Sigmoid colon (tissue), 7 donors: ENCODE results near the gene TMUB2. TPM values are rescaled to one million over a fixed set of nuclear protein-coding genes. Genes with fewer than 3 reads are reported as not detected.

Experiments
- DNase-seq: peaks from one replicate; pipeline ENCODE4 v3.0.0-alpha.2; 2019
- H3K27ac ChIP-seq, 4 donors: fragments of 200-600 bp; sonication (generic); one replicate each; pipeline ENCODE4 v1.5.1; 2016 to 2019; ENCODE audit warnings: mild to moderate bottlenecking in 1 of 4
- H3K27me3 ChIP-seq, 3 donors: fragments of 200-600 bp; sonication (generic); one replicate each; pipeline ENCODE4 v1.5.1; 2019; ENCODE audit warnings: mild to moderate bottlenecking in 1 of 3
- H3K36me3 ChIP-seq, 4 donors: fragments of 200-600 bp; sonication (generic); one replicate each; pipeline ENCODE4 v1.5.1; 2016 to 2019
- H3K4me1 ChIP-seq, 4 donors: fragments of 200-600 bp; sonication (generic); one replicate each; pipeline ENCODE4 v1.5.1; 2017 to 2019
- H3K4me3 ChIP-seq, 4 donors: fragments of 200-600 bp; sonication (generic); one replicate each; pipeline ENCODE4 v1.5.1; 2017 to 2019; ENCODE audit warnings: mild to moderate bottlenecking in 2 of 4, moderate library complexity in 1 of 4
- H3K9me3 ChIP-seq, 4 donors: fragments of 200-600 bp in 3 of 4; sonication (generic) in 3 of 4; one replicate each; pipeline versions ENCODE4 v1.5.1 to v1.6.1; 2013 to 2019
- EP300 ChIP-seq, 4 donors: sonication (generic); formaldehyde crosslinking; IDR thresholded peaks; one replicate each; pipeline ENCODE4 v1.6.1; 2017; ENCODE audit warnings: antibody characterized with exemption in 4 of 4
- POLR2A ChIP-seq, 2 donors: fragments of 450-650 bp; IDR thresholded peaks; one replicate each; pipeline ENCODE4 v1.6.1; 2016; ENCODE audit warnings: antibody characterized with exemption in 2 of 2, mild to moderate bottlenecking in 2 of 2, moderate library complexity in 2 of 2
- POLR2AphosphoS5 ChIP-seq, 4 donors: sonication (generic); formaldehyde crosslinking; IDR thresholded peaks; one replicate each; pipeline ENCODE4 v1.6.1; 2017; ENCODE audit warnings: antibody characterized with exemption in 4 of 4
- WGBS, 2 donors: extraction: QIAGEN DNeasy Blood & Tissue Kit; methylation state at CpG; one replicate each; pipeline ENCODE4 v1.1.7; 2013; 5-methylcytosine and 5-hydroxymethylcytosine counted together
- intact Hi-C: fragments of 100-400 bp; cut with DNase I; formaldehyde crosslinking; loops from one replicate; pipeline ENCODE4 v1.15.1; 2023
- polyA plus RNA-seq, 3 donors: library from polyadenylated mRNA; stranded (reverse); fragments of 200-250 nt; gene quantifications; one replicate each; pipeline ENCODE4 v1.2.3, GENCODE V29; 2013
- total RNA-seq, 4 donors: library from RNA; depleted of rRNA; stranded (reverse); fragments of >200 nt; gene quantifications; one replicate each; pipeline ENCODE4 v1.1.0, GENCODE V29; 2016
- TF ChIP-seq, protein P1 (sequence below), 4 experiments: fragments of 450-650 bp in 3 of 4; fragments of 200-600 bp in 1 of 4; IDR thresholded peaks; one replicate each; pipeline ENCODE4 v1.5.1; 2016 to 2019; ENCODE audit warnings: antibody characterized with exemption in 4 of 4, mild to moderate bottlenecking in 3 of 4, moderate library complexity in 2 of 4
- donor health status: healthy with polysubstance abuse.
- donor health status: Bipolar disorder and iron deficiency.
- donor health status: healthy.

TMUB2 gene
- total and polyA plus RNA-seq, 7 donors, result 19.0 to 41.3 (median 28.8) TPM

GRCh38 chr17:44170135-44170498, 16.7 kb upstream of the TMUB2 start:
- peaks cover 0 to 32% (median 23%) of the 10 kb centered on the region in 4 donors for H3K4me1 ChIP-seq
- DNase-seq, result no peak
- H3K27me3 ChIP-seq, result no peaks in the 10 kb centered on the region
- peak overlapping the region; percentile 79 to 90 (median 84) for H3K27ac ChIP-seq
- WGBS, 2 donors, result 54 to 66% methylated on average over 5 of the region's 5 CpGs
- intact Hi-C loops, result no loop called here
- H3K4me3 ChIP-seq, result peak overlapping the region in 2 of 4 donors; percentile 55
- H3K9me3 ChIP-seq, result no peaks in the 10 kb centered on the region
- H3K36me3 ChIP-seq, result no peaks in the 10 kb centered on the region
- TF ChIP-seq, protein P1, sequence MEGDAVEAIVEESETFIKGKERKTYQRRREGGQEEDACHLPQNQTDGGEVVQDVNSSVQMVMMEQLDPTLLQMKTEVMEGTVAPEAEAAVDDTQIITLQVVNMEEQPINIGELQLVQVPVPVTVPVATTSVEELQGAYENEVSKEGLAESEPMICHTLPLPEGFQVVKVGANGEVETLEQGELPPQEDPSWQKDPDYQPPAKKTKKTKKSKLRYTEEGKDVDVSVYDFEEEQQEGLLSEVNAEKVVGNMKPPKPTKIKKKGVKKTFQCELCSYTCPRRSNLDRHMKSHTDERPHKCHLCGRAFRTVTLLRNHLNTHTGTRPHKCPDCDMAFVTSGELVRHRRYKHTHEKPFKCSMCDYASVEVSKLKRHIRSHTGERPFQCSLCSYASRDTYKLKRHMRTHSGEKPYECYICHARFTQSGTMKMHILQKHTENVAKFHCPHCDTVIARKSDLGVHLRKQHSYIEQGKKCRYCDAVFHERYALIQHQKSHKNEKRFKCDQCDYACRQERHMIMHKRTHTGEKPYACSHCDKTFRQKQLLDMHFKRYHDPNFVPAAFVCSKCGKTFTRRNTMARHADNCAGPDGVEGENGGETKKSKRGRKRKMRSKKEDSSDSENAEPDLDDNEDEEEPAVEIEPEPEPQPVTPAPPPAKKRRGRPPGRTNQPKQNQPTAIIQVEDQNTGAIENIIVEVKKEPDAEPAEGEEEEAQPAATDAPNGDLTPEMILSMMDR (IDR thresholded peaks at IDR 0.05), result no peak
- TF ChIP-seq POLR2A (IDR thresholded peaks at IDR 0.05), result no peak
- TF ChIP-seq POLR2AphosphoS5 (IDR thresholded peaks at IDR 0.05), result no peak
- no peak for TF ChIP-seq EP300 (IDR thresholded peaks at IDR 0.05)

DNA sequence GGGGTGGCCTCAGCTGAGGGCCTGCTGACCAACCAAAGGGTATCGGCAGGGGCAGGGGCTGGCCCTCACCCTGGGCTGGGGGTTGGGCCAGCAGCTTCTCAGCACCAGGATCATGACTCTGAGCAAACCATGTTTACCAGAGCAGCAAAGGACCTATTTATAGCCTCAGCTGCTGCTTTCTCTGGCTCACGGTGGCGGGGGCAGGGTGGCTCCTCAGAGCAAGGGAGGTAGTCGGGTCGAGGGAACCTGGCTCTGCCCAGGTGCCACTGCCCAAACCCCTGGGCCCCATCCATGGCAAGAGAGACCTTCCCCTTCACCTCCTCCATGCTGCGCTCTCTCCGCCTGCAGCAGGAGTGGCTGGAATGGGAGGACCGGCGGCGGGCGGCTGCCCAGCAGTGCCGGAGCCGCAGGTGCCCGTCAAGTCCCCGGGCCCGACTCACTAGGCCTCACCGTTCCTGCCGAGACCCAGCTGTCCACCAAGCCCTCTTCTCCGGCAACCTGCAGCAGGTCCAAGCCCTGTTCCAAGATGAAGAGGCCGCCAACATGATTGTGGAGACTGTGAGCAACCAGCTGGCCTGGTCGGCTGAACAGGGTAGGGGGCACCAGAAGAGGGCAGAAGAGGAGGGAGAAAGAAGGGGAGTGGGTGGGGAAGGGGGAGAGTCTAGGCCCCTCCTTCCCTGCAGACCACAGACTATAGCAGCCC, 16.1 kb upstream of the TMUB2 start, which contains the start of gene ASB16:
TSS of gene ASB16 (plus strand) at position 206 of the 703 bp plus-strand sequence. CDS start at position 292, 86 bp downstream.
- peak within 1 kb of the TSS; percentile 79 to 90 (median 84) for H3K27ac ChIP-seq
- no peaks in the 10 kb centered on the region for H3K9me3 ChIP-seq
- peak within 1 kb of the TSS; percentile 31 to 55 (median 48) for H3K4me3 ChIP-seq
- H3K36me3 ChIP-seq, result no peaks in the 10 kb centered on the region
- 35 to 43% methylated on average over 21 of the region's 21 CpGs for WGBS, 2 donors
- TF ChIP-seq POLR2A (IDR thresholded peaks at IDR 0.05), result no peak
- TF ChIP-seq, protein P1 (IDR thresholded peaks at IDR 0.05), result no peak
- TF ChIP-seq EP300 (IDR thresholded peaks at IDR 0.05), result peak in 1 of 4 donors; percentile 68
- peak in 3 of 4 donors; percentile 48 to 65 (median 52) for TF ChIP-seq POLR2AphosphoS5 (IDR thresholded peaks at IDR 0.05)
- H3K4me1 ChIP-seq, result peaks cover 0 to 32% (median 23%) of the 10 kb centered on the region in 4 donors
- DNase-seq, result no peak
- no peaks in the 10 kb centered on the region for H3K27me3 ChIP-seq
- intact Hi-C loops, result no loop called here

DNA sequence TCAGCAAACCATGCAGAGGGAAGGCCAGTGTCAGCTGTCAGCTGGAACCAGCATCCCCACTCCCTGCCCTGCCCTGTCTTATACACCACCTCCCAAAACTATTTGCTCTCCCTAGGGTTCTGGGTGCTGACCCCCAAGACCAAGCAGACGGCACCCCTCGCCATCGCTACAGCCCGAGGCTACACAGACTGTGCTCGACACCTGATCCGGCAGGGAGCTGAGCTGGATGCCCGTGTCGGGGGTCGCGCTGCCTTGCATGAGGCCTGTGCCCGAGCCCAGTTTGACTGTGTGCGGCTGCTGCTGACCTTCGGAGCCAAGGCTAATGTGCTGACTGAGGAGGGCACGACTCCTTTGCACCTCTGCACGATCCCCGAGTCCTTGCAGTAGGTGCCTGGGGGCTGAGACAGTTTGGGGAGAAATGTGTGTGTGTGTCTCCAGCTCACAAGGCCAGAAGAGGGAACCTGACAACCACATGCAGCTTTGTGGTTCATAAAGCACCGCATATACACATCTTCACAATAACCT, 14.8 kb upstream of the TMUB2 start:
- 85 to 88% methylated on average over 17 of the region's 17 CpGs for WGBS, 2 donors
- no peaks in the 10 kb centered on the region for H3K9me3 ChIP-seq
- H3K4me3 ChIP-seq, result no peak overlapping the region
- no peak for TF ChIP-seq EP300 (IDR thresholded peaks at IDR 0.05)
- no peak for TF ChIP-seq POLR2A (IDR thresholded peaks at IDR 0.05)
- TF ChIP-seq, protein P1 (IDR thresholded peaks at IDR 0.05), result no peak
- no peak for TF ChIP-seq POLR2AphosphoS5 (IDR thresholded peaks at IDR 0.05)
- no peaks in the 10 kb centered on the region for H3K27me3 ChIP-seq
- peaks cover 0 to 32% (median 23%) of the 10 kb centered on the region in 4 donors for H3K4me1 ChIP-seq
- peaks cover 0 to 8% (median 0%) of the 10 kb centered on the region in 4 donors for H3K36me3 ChIP-seq
- peak overlapping the region in 3 of 4 donors; percentile 79 to 90 (median 85) for H3K27ac ChIP-seq
- intact Hi-C loops, result no loop called here
- DNase-seq, result no peak

- Histone ChIP-seq H3K27me3 (no peaks in the 10 kb centered on the region), H3K36me3 (peaks cover 0 to 21% (median 6%) of the 10 kb centered on the region in 4 donors), H3K4me3 (no peak overlapping the region), H3K9me3 (no peaks in the 10 kb centered on the region), H3K27ac (no peak overlapping the region), H3K4me1 (peaks cover 0 to 24% (median 16%) of the 10 kb centered on the region in 4 donors)
- DNase-seq, result no peak
- TF ChIP-seq EP300 (IDR thresholded peaks at IDR 0.05) (no peak), POLR2AphosphoS5 (IDR thresholded peaks at IDR 0.05) (no peak), POLR2A (IDR thresholded peaks at IDR 0.05) (no peak)
- TF ChIP-seq, protein P1 (IDR thresholded peaks at IDR 0.05), result no peak
- intact Hi-C loops, result no loop called here
- 93 to 100% methylated on average over 2 of the region's 2 CpGs for WGBS, 2 donors
Observed at GRCh38 chr17:44174427-44174826, 12.3 kb upstream of the TMUB2 start.
